ENCODE measurements around the gene TMA7.

GRCh38 chr3:48439820-48440589, at the start of gene TMA7, which contains the start of gene CCDC51:
- TF ChIP-seq CTCF (conservative IDR thresholded peaks at IDR 0.05), result no peak
- TF ChIP-seq ZFX (IDR thresholded peaks at IDR 0.05), result peak; percentile 38; the same call in 1 of the 2 replicates

Data from C4-2B (cell line).